ENCODE results near the gene B3GALT4.

Gene B3GALT4

GRCh38 chr6:33315793-33316602, 39.1 kb downstream of the B3GALT4 start:
- DNase-seq = no peak

GRCh38 chr6:33316603-33317418, 39.9 kb downstream of the B3GALT4 start:
- no peak for DNase-seq

GRCh38 chr6:33317419-33317668, 40.4 kb downstream of the B3GALT4 start:
- no peak for DNase-seq

- peak; percentile 96 for DNase-seq
These were observed 40.9 kb downstream of the B3GALT4 start, which contains the start of gene ZBTB22 for GRCh38 chr6:33317669-33318425. TSS of gene ZBTB22 (minus strand) at chr6:33317744. CDS start at chr6:33316916, 828 bp downstream.

- no peak for DNase-seq
These were observed 41.6 kb downstream of the B3GALT4 start for GRCh38 chr6:33318426-33319073.

- no peak for DNase-seq
These were observed 43.0 kb downstream of the B3GALT4 start for GRCh38 chr6:33319939-33320314.

- DNase-seq = no peak
These were observed 43.6 kb downstream of the B3GALT4 start for GRCh38 chr6:33320315-33321181.

- DNase-seq = no peak
These were observed 44.3 kb downstream of the B3GALT4 start for GRCh38 chr6:33321227-33321626.

- DNase-seq = no peak
These were observed 46.7 kb downstream of the B3GALT4 start for GRCh38 chr6:33323623-33323948.

- DNase-seq = no peak
These were observed 47.2 kb downstream of the B3GALT4 start for GRCh38 chr6:33324125-33324524.
